ENCODE measurements around the gene WDR45. TPM values are rescaled to one million over a fixed set of nuclear protein-coding genes. Genes with fewer than 3 reads are reported as not detected.

Gene WDR45
- total and polyA plus RNA-seq, 2 of the 13 experiments (the other 11 are each of a cell fraction or from before 2014, with no cell fraction given), result 16.4 to 65.5 TPM

GRCh38 chrX:49079489-49080428 lies at the start of gene WDR45 (continued):
- TF ChIP-seq, protein P1, sequence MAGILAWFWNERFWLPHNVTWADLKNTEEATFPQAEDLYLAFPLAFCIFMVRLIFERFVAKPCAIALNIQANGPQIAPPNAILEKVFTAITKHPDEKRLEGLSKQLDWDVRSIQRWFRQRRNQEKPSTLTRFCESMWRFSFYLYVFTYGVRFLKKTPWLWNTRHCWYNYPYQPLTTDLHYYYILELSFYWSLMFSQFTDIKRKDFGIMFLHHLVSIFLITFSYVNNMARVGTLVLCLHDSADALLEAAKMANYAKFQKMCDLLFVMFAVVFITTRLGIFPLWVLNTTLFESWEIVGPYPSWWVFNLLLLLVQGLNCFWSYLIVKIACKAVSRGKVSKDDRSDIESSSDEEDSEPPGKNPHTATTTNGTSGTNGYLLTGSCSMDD (CRISPR knock-in tag; IDR thresholded peaks at IDR 0.05), result no peak
- TF ChIP-seq ZNF530 (CRISPR knock-in tag; IDR thresholded peaks at IDR 0.05; ENCODE audit: low read depth) (no peak), ZNF614 (CRISPR knock-in tag; IDR thresholded peaks at IDR 0.05; ENCODE audit: borderline replicate concordance) (no peak), LRRFIP1 (CRISPR knock-in tag; conservative IDR thresholded peaks at IDR 0.05) (no peak), SP5 (CRISPR knock-in tag; IDR thresholded peaks at IDR 0.05; ENCODE audit: borderline replicate concordance, low read depth) (no peak), ZHX1 (CRISPR knock-in tag; IDR thresholded peaks at IDR 0.05; ENCODE audit: low read depth) (no peak), ESRRA (CRISPR knock-in tag; IDR thresholded peaks at IDR 0.05; ENCODE audit: low read depth) (no peak), SNAI1 (CRISPR knock-in tag; IDR thresholded peaks at IDR 0.05; ENCODE audit: borderline replicate concordance) (no peak), PHF8 (CRISPR knock-in tag; IDR thresholded peaks at IDR 0.05) (peak; percentile 82), ZMYM4 (CRISPR knock-in tag; IDR thresholded peaks at IDR 0.05) (peak; percentile 28; the same call in 1 of the 2 replicates), ZSCAN20 (CRISPR knock-in tag; IDR thresholded peaks at IDR 0.05; ENCODE audit: borderline replicate concordance) (no peak), ZNF335 (CRISPR knock-in tag; IDR thresholded peaks at IDR 0.05) (no peak), ETV6 (CRISPR knock-in tag; conservative IDR thresholded peaks at IDR 0.05) (no peak), ZNF546 (CRISPR knock-in tag; conservative IDR thresholded peaks at IDR 0.05) (peak; percentile 72; the same call in 1 of the 2 replicates), CREB1 (IDR thresholded peaks at IDR 0.05) (no peak), CREB1 (CRISPR knock-in tag; IDR thresholded peaks at IDR 0.05) (0 out of 2 replicates have a peak, but pooled peaks have one; percentile 46), DR1 (CRISPR knock-in tag; IDR thresholded peaks at IDR 0.05) (0 out of 2 replicates have a peak, but pooled peaks have one; percentile 47), ZNF235 (CRISPR knock-in tag; IDR thresholded peaks at IDR 0.05; ENCODE audit: borderline replicate concordance) (no peak)
- TF ChIP-seq, protein P2, sequence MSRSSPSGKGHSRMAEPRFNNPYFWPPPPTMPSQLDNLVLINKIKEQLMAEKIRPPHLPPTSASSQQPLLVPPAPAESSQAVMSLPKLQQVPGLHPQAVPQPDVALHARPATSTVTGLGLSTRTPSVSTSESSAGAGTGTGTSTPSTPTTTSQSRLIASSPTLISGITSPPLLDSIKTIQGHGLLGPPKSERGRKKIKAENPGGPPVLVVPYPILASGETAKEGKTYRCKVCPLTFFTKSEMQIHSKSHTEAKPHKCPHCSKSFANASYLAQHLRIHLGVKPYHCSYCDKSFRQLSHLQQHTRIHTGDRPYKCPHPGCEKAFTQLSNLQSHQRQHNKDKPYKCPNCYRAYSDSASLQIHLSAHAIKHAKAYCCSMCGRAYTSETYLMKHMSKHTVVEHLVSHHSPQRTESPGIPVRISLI (CRISPR knock-in tag; IDR thresholded peaks at IDR 0.05; ENCODE audit: borderline replicate concordance), result no peak
- TF ChIP-seq, protein P3, sequence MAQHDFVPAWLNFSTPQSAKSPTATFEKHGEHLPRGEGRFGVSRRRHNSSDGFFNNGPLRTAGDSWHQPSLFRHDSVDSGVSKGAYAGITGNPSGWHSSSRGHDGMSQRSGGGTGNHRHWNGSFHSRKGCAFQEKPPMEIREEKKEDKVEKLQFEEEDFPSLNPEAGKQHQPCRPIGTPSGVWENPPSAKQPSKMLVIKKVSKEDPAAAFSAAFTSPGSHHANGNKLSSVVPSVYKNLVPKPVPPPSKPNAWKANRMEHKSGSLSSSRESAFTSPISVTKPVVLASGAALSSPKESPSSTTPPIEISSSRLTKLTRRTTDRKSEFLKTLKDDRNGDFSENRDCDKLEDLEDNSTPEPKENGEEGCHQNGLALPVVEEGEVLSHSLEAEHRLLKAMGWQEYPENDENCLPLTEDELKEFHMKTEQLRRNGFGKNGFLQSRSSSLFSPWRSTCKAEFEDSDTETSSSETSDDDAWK (CRISPR knock-in tag; IDR thresholded peaks at IDR 0.05), result no peak
